ENCODE results near the gene KIF5A.

KIF5A gene

GRCh38 chr12:57535764-57536596 is 13.9 kb upstream of the KIF5A start:
- DNase-seq, result no peak

DNA sequence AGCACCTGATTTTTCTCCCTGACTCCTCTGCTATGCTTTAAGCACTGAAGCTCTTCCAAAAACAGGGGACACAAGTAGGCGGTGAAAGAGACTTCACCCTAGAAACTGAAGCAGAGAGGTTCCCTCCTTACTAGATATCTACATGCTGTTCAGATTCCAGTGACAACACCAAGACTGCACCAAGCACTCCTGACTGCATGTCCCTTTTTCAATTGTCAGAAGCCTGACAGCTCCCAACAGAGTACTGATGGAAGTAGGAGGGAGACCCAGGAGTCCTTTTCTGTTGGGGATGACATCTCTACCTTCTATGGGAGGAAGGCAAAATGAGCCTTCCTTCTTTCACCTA is 13.3 kb upstream of the KIF5A start:
- DNase-seq, result no peak

DNA sequence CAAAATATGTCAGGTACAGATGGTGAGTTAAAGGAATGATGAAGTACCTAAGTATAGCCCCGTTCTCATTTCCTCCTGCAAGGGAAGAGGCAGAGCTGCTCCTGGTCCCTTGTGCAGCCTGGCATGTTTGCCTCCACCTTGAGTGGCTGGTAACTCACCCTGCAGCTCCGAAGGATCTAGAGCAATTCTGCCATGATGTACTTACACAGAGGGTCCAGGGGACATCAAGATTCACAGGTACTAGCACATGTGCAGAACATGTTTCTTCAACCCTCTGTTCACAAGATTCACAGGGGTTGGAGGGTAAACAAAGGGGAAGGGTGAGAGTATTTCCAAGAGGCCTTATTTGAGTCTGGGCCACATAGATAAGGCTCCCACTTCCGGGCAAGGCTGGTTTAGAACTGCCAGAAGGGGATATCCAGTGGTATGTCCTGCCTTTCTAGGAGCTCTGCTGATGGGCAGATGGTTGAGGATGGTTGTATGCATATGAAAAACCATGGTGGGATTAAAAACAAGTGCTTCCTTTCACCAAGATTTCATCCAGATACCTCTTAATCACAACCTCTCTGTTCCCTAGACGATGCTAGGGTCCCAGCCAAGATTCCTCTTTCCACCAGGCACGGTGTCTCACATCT is 10.6 kb upstream of the KIF5A start:
- no peak for DNase-seq

- no peak for DNase-seq
Measured at GRCh38 chr12:57541001-57541400, 8.8 kb upstream of the KIF5A start.

DNA sequence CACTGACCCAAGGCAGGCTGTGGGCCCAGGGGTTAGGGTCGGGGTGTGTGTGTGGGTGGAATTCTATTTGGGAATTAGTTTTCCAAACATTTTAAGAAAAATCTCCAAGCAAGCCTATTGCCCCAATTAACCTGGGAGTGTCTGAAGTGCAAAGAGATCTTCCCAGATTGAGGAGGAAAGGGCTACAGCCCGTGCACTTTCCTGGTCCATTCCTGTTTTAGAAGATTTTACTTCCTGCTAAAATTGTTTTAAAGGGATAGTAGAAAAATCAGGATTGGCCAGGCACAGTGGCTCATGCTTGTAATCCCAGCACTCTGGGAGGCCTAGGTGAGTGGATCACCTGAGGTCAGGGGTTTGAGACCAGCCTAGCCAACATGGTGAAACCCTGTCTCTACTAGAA is 8.1 kb upstream of the KIF5A start:
- no peak for DNase-seq

DNA sequence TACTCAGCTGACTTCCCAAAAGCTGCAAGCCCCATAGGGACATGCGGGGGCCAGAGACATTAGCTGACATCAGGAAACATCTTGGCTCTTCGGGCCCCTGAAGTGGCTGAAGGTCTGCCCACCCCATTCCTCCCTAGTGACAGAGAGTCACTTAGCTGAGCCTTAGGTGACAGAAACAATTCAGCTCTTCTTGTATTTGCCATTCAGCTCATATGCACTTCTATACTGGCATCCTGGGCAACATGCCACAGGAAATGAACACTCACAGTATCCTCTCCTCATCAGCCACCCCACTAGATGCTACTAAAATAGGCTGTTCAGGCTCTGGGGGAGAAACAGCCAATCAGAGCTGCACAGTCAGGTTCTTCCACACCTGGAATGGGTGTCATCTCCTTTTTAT is 6.3 kb upstream of the KIF5A start:
- no peak for DNase-seq

DNA sequence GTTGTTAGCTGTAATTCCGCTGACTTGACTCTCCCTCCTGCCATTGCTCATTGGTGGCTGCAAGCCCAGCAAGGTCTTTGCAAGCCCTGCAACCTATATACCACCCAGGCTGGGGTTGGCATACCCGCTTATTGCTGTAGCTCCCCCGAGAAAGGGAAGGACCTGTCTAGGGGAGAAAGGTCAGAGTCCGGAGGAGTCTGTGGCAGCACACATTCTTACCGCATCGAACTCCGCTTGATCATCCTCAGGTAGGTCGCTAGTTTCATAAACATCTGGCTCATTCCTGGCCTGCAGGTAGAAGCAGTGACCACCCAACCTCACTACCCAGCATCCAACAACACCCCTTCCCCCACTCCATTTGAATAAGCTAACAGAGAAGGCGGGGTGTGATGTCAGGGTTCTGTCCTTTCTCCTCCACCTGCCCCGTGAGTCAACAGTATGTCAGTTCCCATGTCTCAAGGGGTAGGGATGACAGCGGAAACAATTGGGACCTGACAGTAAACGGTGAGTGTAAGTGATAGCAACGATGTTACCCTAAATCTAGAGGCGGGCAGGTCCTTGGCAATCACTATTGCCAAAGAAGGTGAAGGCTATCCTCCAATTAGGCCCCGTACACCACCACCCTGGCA is 3.9 kb upstream of the KIF5A start:
- DNase-seq, result no peak

GRCh38 chr12:57546438-57547287 is 3.2 kb upstream of the KIF5A start, which contains the start of gene DCTN2:
DCTN2 (minus strand) TSS chr12:57547192; CDS start chr12:57547063, 129 bp downstream.
- peak; percentile 98 to 99 for DNase-seq

DNA sequence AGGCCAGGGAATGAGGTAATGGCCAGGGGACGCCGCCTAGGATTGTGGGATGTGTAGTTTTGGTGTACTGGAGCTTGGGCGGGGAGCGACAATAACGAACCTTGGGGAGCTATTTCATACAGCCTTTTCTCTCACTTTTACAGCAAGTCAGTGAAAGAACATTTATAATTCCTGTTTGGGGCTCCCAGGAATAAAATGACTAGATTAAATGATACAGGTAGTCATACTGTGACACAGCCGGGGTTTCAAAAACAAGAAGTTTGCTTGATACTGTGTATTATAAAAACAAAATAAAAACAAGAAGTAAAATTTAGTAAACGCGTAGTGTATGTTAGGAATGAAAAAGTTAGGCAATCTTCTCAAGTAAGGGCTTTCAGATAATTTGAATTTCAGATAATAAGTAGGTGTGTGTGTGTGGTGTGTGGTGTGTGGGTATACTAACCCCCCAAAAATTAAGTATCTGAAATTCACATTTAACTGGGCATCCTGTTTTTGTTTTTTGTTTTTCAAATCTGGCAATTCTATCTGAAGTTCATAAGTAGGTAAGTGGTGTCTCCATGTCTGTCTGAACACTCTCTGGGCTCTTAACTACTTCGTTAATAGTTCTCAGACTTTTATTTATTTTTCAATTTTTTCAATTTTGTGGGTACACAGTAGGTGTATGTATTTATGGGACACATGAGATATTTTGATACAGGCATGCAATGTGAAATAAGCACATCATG is 2.4 kb upstream of the KIF5A start:
- DNase-seq, result no peak

GRCh38 chr12:57548013-57548315 is 1.9 kb upstream of the KIF5A start:
- DNase-seq, result no peak

- DNase-seq, result no peak
Measured at GRCh38 chr12:57548488-57548887, 1.4 kb upstream of the KIF5A start.

GRCh38 chr12:57549203-57549908 is 488 bp upstream of the KIF5A start:
- DNase-seq, result no peak

GRCh38 chr12:57550641-57551549 is 1.1 kb downstream of the KIF5A start:
- no peak for DNase-seq

DNA sequence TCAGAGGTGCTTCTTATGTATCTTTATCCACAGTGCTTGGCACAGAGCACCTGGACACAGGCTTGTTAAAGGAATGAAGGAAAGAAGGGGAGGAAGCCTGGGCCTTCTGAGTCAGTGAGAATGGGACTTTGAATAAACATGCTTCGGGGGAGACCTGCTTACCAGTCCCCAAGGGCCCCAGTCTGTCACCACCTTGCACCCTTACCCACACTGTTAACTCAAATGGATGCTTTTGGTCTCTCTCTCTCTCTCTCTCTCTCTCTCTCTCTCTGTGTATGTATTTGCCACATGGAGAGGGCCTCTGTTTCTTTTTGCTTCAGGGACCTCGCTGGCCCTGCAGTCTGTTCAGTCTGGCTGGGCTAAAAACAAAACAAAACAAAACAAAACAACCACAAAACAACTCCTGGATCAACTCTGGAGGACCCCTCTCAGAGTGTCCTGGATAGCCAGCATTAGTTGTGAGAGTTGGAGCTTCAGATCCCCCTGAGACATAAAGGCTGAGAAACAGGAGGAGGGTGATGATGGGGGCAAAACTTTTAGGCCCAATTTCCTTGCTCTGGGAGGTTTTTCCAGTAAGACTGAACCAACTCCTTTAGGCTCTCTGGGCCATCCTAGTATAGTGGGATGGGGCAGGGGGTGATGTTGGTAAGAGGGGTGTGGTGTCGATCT is 1.9 kb downstream of the KIF5A start:
- DNase-seq, result no peak

DNA sequence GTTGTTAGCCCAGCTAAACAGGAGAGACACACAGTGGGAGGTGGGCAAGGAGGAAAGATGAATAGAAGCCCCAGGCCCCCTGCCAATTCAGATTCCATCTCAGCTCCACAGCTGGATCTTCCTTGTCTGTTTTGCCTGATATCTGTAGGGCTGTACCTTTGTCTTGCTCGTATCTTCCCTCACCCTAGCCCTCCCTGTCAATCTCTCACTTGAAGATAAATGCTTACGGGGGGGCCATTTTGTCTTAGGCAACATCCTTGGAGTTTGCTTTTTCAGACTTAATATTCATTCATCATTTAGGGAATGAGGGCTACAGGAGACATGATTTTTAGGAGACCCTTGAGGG is 2.4 kb downstream of the KIF5A start:
- DNase-seq, result no peak

DNA sequence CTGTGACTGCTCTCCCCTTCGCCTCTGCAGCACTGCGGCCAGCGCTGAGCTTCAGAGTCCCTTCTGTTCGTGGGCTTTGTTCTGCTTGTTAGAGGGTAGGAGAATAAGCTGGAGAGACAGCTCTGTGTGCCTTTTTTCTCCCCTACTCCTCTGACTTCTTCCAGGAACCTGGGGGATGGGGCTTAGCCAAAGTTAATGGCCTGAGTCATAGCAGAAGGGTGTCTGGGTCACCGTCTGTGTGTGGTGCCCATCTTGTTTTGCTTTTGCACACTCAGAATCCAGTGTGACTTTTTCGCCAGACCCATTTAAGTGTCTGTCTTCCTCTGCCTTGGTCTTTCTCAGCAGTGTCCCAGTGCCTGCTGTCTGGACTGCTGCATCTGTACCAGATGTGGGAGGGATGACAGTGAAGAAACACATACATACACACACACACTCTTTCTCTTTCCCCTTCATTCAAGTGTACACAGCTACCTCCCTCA is 3.0 kb downstream of the KIF5A start:
- no peak for DNase-seq

DNA sequence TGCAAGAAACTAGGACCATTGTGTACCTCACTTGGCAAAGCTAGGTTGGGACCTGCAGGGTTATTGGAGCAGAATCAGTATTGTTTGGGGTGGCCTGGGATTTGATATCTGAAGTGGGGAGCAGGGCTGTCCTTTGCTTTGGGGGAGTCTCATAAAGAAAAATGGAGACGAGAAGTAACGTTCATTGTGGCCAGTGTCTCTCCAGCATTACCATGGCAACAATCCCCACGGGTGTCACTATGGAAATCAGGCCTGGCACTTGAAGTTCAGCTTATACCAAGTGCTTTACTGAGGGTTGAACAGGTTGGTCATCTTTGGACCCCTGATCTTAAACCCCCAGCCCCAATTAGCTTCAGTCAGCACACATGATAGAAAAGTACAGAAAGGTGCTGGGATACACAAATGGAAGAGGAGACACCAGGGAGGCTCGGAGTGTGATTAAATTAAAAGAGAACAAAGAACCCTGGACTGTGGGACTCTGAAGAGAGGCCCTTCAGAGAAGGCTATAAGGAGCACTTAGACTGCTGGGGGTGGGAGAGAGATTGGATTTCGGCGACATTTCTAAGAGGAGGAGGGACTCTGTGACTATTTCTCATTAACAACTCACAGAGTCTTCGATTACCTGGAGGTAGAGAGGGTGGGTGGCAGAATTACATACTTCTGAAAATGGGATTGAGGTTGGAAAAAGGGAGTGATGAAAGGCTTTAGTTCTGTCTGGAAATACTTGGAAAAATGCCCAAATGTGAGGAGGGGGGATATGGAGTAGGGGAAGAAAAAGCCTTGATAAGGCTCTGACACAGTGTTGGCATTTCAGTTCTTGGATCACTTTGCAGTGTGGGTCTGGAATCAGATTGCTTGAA is 3.7 kb downstream of the KIF5A start:
- DNase-seq, result no peak

GRCh38 chr12:57554453-57554852 is 4.6 kb downstream of the KIF5A start:
- DNase-seq, result no peak

GRCh38 chr12:57554897-57555296 is 5.1 kb downstream of the KIF5A start:
- no peak for DNase-seq
